Measurements from ENCODE around the gene TPCN2.

The TPCN2 gene

DNA sequence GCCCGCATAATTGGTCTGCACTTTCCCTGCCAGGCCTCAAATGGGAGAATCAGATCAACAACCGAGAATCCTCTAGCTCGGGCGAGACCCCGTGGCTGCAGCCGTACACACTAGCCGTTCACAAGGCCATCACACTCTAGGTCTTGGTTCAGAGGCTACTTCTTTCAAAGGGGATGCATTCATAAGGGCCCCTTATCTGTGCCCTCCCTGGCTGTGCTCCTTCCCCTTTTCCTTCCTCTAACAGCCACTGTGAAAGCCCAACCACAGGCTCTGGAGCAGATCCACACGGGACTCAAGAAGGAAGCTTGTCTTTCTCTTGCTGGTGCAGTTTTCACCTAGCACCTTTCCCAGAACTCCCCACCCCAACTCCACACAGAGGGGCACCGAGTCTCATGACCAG, 131.5 kb downstream of the TPCN2 start:
- Histone ChIP-seq H3K27me3 (ENCODE audit: insufficient read depth, low read length) (no peaks in the 10 kb centered on the region), H3K9ac (ENCODE audit: low read depth, low read length) (no peak overlapping the region), H3K9me3 (ENCODE audit: insufficient read depth, low read depth, low read length) (no peaks in the 10 kb centered on the region), H3K4me3 (ENCODE audit: low read length) (no peak overlapping the region), H3K27ac (ENCODE audit: low read depth, low read length) (no peak overlapping the region), H3K36me3 (ENCODE audit: insufficient read depth, low read length) (no peaks in the 10 kb centered on the region), H3K4me1 (ENCODE audit: insufficient read depth, low read length) (no peaks in the 10 kb centered on the region)
- 93% methylated on average over 9 of the region's 9 CpGs for WGBS

DNA sequence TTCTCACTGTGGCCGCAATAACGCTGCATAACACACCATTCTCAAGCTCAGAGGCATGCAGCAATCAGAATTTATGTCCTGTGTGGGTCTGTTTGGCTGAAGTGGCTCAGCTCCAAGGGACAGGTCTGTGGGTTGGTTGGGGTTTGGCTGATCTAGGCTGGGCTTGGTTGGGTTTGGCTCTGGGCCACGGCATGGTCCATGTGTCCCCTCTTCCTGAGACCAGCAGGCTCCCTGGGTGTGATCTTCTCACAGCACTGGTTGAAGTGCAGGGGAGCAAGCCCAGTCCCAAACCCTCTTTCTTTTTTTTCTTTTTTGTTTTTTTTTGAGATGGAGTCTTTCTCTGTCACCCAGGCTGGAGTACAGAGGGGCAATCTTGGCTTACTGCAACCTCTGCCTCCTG, 132.0 kb downstream of the TPCN2 start:
- Histone ChIP-seq H3K27me3 (ENCODE audit: insufficient read depth, low read length) (no peaks in the 10 kb centered on the region), H3K4me1 (ENCODE audit: insufficient read depth, low read length) (no peaks in the 10 kb centered on the region), H3K4me3 (ENCODE audit: low read length) (no peak overlapping the region), H3K9ac (ENCODE audit: low read depth, low read length) (no peak overlapping the region), H3K36me3 (ENCODE audit: insufficient read depth, low read length) (no peaks in the 10 kb centered on the region), H3K27ac (ENCODE audit: low read depth, low read length) (no peak overlapping the region), H3K9me3 (ENCODE audit: insufficient read depth, low read depth, low read length) (no peaks in the 10 kb centered on the region)
- WGBS, result 95% methylated on average over 3 of the region's 3 CpGs

DNA sequence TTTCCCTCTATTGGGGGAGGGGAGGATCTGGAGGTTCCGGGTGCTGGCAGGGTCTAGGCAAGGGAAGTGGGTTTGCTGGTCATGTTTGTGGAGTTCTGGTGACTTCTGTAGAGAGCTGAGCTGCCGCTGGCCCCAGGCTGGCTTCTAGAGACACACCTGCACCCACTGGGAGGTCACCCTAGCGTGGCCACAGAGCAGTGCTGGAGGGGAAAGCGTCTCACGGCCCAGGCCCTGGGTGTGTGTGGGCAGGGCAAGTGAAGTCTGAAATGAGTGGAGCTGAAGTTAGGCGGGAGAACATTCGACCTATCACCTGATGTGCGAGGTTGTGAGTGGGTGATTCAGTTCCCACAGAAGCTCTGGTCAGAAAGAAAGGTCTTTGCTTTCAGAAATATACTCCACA, 134.9 kb downstream of the TPCN2 start:
- Histone ChIP-seq H3K4me1 (ENCODE audit: insufficient read depth, low read length) (no peaks in the 10 kb centered on the region), H3K27me3 (ENCODE audit: insufficient read depth, low read length) (no peaks in the 10 kb centered on the region), H3K9ac (ENCODE audit: low read depth, low read length) (no peak overlapping the region), H3K4me3 (ENCODE audit: low read length) (no peak overlapping the region), H3K36me3 (ENCODE audit: insufficient read depth, low read length) (no peaks in the 10 kb centered on the region), H3K27ac (ENCODE audit: low read depth, low read length) (no peak overlapping the region), H3K9me3 (ENCODE audit: insufficient read depth, low read depth, low read length) (no peaks in the 10 kb centered on the region)
- 90% methylated on average over 8 of the region's 8 CpGs for WGBS

Data from HUES64 (cell line).